Measurements from ENCODE around the gene GPSM1.

GRCh38 chr9:136324501-136325300 is 2.6 kb upstream of the GPSM1 start:
- TF ChIP-seq, protein P1, sequence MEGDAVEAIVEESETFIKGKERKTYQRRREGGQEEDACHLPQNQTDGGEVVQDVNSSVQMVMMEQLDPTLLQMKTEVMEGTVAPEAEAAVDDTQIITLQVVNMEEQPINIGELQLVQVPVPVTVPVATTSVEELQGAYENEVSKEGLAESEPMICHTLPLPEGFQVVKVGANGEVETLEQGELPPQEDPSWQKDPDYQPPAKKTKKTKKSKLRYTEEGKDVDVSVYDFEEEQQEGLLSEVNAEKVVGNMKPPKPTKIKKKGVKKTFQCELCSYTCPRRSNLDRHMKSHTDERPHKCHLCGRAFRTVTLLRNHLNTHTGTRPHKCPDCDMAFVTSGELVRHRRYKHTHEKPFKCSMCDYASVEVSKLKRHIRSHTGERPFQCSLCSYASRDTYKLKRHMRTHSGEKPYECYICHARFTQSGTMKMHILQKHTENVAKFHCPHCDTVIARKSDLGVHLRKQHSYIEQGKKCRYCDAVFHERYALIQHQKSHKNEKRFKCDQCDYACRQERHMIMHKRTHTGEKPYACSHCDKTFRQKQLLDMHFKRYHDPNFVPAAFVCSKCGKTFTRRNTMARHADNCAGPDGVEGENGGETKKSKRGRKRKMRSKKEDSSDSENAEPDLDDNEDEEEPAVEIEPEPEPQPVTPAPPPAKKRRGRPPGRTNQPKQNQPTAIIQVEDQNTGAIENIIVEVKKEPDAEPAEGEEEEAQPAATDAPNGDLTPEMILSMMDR (conservative IDR thresholded peaks at IDR 0.05): no peak
- TF ChIP-seq ZFX (IDR thresholded peaks at IDR 0.05): no peak

All from C4-2B (cell line).